Lower lobe of right lung (tissue), 2 donors: ENCODE measurements around the gene ZNF385B. TPM values are rescaled to one million over a fixed set of nuclear protein-coding genes. Genes with fewer than 3 reads are reported as not detected.
"Not testable (repeated sequence)": the region's sequence is repeated elsewhere in the genome, so short reads cannot be mapped to it uniquely, and the experiment has no call there.

Experiments
- ATAC-seq, 2 donors: fragments of 200-7000 bp; cut with Tn5 transposase; one replicate each; pipeline ENCODE4 v1.9.1; 2020 to 2022; ENCODE audit warnings: mild to moderate bottlenecking in 2 of 2, moderate library complexity in 2 of 2
- DNase-seq: peaks from one replicate; pipeline ENCODE4 v3.0.0-alpha.2; 2020
- H3K27ac ChIP-seq: fragments of 200-600 bp; one replicate; pipeline ENCODE4 v1.8.0; 2022
- H3K27me3 ChIP-seq: fragments of 200-600 bp; one replicate; pipeline ENCODE4 v1.8.0; 2022; ENCODE audit warnings: low read depth
- H3K36me3 ChIP-seq: fragments of 200-600 bp; one replicate; pipeline ENCODE4 v1.8.0; 2022; ENCODE audit warnings: mild to moderate bottlenecking
- H3K4me1 ChIP-seq: fragments of 200-600 bp; one replicate; pipeline ENCODE4 v1.8.0; 2022
- H3K4me3 ChIP-seq: fragments of 200-600 bp; one replicate; pipeline ENCODE4 v1.8.0; 2022; ENCODE audit warnings: mild to moderate bottlenecking
- H3K9me3 ChIP-seq: fragments of 200-600 bp; one replicate; pipeline ENCODE4 v1.8.0; 2022
- intact Hi-C: fragments of 100-400 bp; cut with DNase I; formaldehyde crosslinking; loops from one replicate; pipeline ENCODE4 v1.11.0; 2022
- total RNA-seq: library from RNA; stranded (reverse); fragmentation: NEBNext Ultra II Directional; extraction: Animal tissue kit (Norgen Biotek cat#: 25700); gene quantifications from one replicate; pipeline ENCODE4 v1.2.1, GENCODE V29; 2021
- TF ChIP-seq, protein P1 (sequence below): fragments of 200-600 bp; IDR thresholded peaks from one replicate; pipeline ENCODE4 v1.8.0; 2022; ENCODE audit warnings: antibody characterized with exemption, mild to moderate bottlenecking
- donor health status: DM: no; HTN: yes; CAD: no; lungs with severe emphysema.

The ZNF385B gene
- total RNA-seq, 1 donor from 2014 or later, result 63.2 TPM

DNA sequence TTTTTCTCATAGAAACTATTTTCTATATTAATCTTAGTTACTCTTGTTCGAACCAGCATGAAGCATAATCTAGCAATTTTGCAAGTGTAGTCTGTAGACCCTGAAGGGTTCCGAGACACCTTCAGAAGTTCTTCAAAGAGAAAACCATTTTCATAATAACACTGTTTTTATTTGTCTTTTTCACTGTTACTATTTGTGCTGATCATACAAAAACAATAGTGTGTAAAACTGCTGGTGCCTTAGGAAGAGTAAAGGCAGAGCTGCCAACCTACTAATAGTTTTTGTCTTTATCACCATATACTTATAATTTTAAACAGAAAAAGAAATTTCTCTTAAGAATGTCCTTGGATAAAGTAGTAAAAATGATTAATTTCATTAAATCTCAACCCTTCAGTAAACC lies 218.9 kb downstream of the ZNF385B start:
- TF ChIP-seq, protein P1, sequence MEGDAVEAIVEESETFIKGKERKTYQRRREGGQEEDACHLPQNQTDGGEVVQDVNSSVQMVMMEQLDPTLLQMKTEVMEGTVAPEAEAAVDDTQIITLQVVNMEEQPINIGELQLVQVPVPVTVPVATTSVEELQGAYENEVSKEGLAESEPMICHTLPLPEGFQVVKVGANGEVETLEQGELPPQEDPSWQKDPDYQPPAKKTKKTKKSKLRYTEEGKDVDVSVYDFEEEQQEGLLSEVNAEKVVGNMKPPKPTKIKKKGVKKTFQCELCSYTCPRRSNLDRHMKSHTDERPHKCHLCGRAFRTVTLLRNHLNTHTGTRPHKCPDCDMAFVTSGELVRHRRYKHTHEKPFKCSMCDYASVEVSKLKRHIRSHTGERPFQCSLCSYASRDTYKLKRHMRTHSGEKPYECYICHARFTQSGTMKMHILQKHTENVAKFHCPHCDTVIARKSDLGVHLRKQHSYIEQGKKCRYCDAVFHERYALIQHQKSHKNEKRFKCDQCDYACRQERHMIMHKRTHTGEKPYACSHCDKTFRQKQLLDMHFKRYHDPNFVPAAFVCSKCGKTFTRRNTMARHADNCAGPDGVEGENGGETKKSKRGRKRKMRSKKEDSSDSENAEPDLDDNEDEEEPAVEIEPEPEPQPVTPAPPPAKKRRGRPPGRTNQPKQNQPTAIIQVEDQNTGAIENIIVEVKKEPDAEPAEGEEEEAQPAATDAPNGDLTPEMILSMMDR, result no peak
- Histone ChIP-seq H3K27me3 (no peaks in the 10 kb centered on the region), H3K36me3 (no peaks in the 10 kb centered on the region), H3K9me3 (no peaks in the 10 kb centered on the region), H3K27ac (no peak overlapping the region), H3K4me1 (no peaks in the 10 kb centered on the region), H3K4me3 (no peak overlapping the region)
- intact Hi-C loops, result no loop called here
- ATAC-seq (no peak), DNase-seq (no peak)

DNA sequence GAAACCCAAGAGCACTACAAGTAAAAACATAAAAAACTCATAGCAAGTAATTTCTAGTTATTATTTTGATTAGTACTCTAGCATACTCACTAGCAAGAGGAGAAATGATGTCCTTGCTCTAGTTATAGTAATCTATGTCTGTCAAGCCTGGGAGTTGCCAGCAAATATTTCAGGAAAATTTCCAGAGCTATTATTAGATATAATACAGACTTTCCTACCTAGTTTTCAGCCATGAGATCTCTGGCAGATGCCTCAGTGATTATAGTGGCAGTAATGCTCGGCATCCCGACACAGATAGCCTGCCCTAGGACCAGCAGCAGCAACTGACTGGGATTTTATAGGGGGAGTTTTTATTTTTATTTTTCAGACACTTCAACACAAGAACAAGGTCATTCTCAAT lies 224.4 kb downstream of the ZNF385B start:
- Histone ChIP-seq H3K27ac (no peak overlapping the region), H3K9me3 (no peaks in the 10 kb centered on the region), H3K4me1 (no peaks in the 10 kb centered on the region), H3K4me3 (no peak overlapping the region), H3K36me3 (no peaks in the 10 kb centered on the region), H3K27me3 (no peaks in the 10 kb centered on the region)
- DNase-seq (no peak), ATAC-seq (peak in 1 of 2 donors; percentile 19)
- intact Hi-C loops, result no loop called here
- TF ChIP-seq, protein P1, result no peak

DNA sequence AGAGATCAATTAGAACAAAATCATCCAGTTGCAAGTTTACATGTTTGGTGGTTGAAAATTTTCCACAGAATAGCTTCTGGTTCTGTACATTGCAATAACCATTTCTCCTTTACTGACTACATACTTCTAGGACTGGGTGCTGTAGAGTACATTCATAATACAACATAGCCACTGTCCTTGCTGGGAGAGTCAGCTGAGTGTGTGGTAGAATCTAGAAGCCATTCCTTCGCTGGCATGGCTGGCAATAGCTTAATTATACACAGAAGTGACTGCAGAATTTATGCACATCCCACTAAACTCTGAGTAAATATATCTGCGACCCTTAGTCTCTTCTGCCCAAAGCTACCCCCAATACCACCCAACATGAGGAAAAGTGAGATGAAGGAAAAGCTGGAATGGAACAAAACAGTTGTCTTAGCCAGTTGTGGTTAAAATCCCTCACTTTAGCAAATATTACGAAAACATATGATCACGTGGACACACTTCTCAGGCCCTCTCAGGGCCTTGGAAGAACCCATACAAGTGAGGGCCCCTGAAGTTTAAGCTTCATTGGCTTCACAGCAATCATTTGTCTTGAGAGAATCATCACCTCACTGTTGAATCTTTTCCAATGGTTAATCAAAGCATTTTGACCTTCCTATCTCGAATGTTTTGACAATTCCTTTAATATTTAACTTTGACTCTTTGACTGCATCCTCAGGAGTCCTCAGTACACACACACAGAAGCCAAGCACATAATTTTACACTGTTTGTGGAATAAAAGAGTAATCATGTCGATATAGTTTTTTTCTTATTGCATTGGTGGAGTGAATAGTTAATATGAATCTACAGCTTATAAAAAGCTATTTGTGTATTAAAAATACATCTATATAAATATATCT lies 225.1 kb downstream of the ZNF385B start:
- intact Hi-C loops, result no loop called here
- H3K4me1 ChIP-seq, result no peaks in the 10 kb centered on the region
- TF ChIP-seq, protein P1, result no peak
- H3K36me3 ChIP-seq, result no peaks in the 10 kb centered on the region
- ATAC-seq (no peak), DNase-seq (no peak)
- H3K9me3 ChIP-seq, result no peaks in the 10 kb centered on the region
- H3K27ac ChIP-seq, result no peak overlapping the region
- no peak overlapping the region for H3K4me3 ChIP-seq
- no peaks in the 10 kb centered on the region for H3K27me3 ChIP-seq

DNA sequence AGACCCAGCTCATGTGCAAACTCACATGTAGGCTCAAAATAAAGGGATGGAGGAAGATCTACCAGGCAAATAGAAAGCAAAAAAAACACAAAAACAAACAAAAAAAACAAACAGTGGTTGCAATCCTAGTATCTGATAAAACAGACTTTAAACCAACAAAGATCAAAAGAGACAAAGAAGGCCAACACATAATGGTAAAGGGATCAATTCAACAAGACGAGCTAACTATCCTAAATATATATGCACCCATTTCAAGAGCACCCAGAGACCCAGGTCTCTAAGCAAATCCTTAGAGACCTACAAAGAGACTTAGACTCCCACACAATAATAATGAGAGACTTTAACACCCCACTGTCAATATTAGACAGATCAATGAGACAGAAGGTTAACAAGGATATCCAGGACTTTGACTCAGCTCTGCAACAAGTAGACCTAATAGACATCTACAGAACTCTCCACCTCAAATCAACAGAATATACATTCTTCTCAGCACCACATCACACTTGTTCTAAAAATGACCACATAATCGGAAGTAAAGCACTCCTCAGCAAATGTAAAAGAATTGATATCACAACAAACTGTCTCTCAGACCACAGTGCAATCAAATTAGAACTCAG lies 229.5 kb downstream of the ZNF385B start:
- H3K4me3 ChIP-seq, H3K27ac ChIP-seq, DNase-seq, H3K27me3 ChIP-seq, H3K9me3 ChIP-seq, intact Hi-C loops, H3K4me1 ChIP-seq, H3K36me3 ChIP-seq, ATAC-seq: not testable (repeated sequence)

DNA sequence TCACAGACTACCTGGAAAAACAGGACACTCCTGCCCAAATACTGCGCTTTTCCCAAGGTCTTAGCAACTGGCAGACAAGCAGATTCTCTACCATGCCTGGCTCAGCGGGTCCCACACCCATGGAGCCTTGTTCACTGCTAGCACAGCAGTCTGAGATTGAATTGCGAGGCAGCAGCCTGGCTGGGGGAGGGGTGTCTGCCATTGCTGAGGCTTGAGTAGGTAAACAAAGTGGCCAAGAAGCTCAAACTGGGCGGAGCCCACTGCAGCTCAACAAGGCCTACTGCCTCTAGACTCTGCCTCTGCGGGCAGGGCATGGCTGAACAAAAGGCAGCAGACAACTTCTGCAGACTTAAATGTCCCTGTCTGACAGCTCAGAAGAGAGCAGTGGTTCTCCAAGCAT lies 231.6 kb downstream of the ZNF385B start:
- peak; percentile 48 for DNase-seq
- H3K4me3 ChIP-seq, H3K27me3 ChIP-seq, ATAC-seq, H3K27ac ChIP-seq, H3K9me3 ChIP-seq, H3K4me1 ChIP-seq, H3K36me3 ChIP-seq, intact Hi-C loops: not testable (repeated sequence)

DNA sequence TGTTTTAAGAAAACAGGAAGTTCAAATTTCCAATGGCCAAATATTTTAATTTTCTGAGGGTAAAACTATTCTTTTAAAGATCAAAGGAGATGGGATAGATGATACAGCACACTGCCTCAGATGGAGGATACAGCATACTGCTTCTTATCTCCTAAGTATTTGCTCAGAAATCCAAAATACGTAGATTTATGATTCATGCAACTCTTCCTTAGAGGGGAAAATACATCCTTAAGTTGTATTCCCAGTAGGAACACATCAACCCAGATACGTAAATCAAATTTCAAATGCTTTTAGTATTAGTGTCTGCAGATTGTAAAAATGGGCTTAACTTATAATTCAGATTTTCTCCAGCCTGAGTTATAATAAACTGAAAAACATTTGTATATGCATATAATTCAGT lies 235.2 kb downstream of the ZNF385B start:
- Histone ChIP-seq H3K4me1 (no peaks in the 10 kb centered on the region), H3K36me3 (no peaks in the 10 kb centered on the region), H3K27me3 (no peaks in the 10 kb centered on the region), H3K27ac (no peak overlapping the region), H3K9me3 (no peaks in the 10 kb centered on the region), H3K4me3 (no peak overlapping the region)
- DNase-seq (no peak), ATAC-seq (no peak)
- intact Hi-C loops, result no loop called here
- TF ChIP-seq, protein P1, result no peak
